ENCODE data around the gene ANO10.
"Not testable (repeated sequence)": the region's sequence is repeated elsewhere in the genome, so short reads cannot be mapped to it uniquely, and the experiment has no call there.

ANO10 gene

GRCh38 chr3:43597961-43598360 lies 23.9 kb downstream of the ANO10 start:
- ChIA-PET CTCF (no interaction called here), POLR2A (ENCODE audit: low non-redundant PET) (no interaction called here)
- no peak for DNase-seq (ENCODE audit: low spot score)
- no peak overlapping the region for H3K27ac ChIP-seq
- TF ChIP-seq CTCF (conservative IDR thresholded peaks at IDR 0.05; ENCODE audit: low read depth) = no peak

- CTCF ChIA-PET; POLR2A ChIA-PET (ENCODE audit: low non-redundant PET); DNase-seq (ENCODE audit: low spot score); H3K27ac ChIP-seq: not testable (repeated sequence)
These were observed 25.6 kb downstream of the ANO10 start for GRCh38 chr3:43596178-43596577.

- POLR2A ChIA-PET (ENCODE audit: low non-redundant PET); CTCF ChIA-PET: not testable (repeated sequence)
These were observed 26.5 kb downstream of the ANO10 start for GRCh38 chr3:43595280-43595679.

GRCh38 chr3:43593588-43593987 lies 28.2 kb downstream of the ANO10 start:
- POLR2A ChIA-PET (ENCODE audit: low non-redundant PET); H3K27ac ChIP-seq; CTCF ChIA-PET; DNase-seq (ENCODE audit: low spot score): not testable (repeated sequence)

More at GRCh38 chr3:43595280-43595679, 26.5 kb downstream of the ANO10 start:
- H3K27ac ChIP-seq; DNase-seq (ENCODE audit: low spot score): not testable (repeated sequence)

- CTCF ChIA-PET; H3K27ac ChIP-seq; DNase-seq (ENCODE audit: low spot score); POLR2A ChIA-PET (ENCODE audit: low non-redundant PET): not testable (repeated sequence)
These were observed 29.9 kb downstream of the ANO10 start for GRCh38 chr3:43591866-43592265.

- TF ChIP-seq CTCF (conservative IDR thresholded peaks at IDR 0.05; ENCODE audit: low read depth) = no peak
- H3K27ac ChIP-seq = no peak overlapping the region
- DNase-seq (ENCODE audit: low spot score) = no peak
- ChIA-PET POLR2A (ENCODE audit: low non-redundant PET) (no interaction called here), CTCF (no interaction called here)
These were observed 34.5 kb downstream of the ANO10 start for GRCh38 chr3:43587303-43587702.

- H3K27ac ChIP-seq = no peak overlapping the region
- CTCF ChIA-PET = no interaction called here
These were observed 37.6 kb downstream of the ANO10 start for GRCh38 chr3:43584043-43584826.

GRCh38 chr3:43583481-43583880 lies 38.3 kb downstream of the ANO10 start:
- DNase-seq (ENCODE audit: low spot score) = no peak
- POLR2A ChIA-PET (ENCODE audit: low non-redundant PET) = no interaction called here
- TF ChIP-seq CTCF (conservative IDR thresholded peaks at IDR 0.05; ENCODE audit: low read depth) = no peak
- no peak overlapping the region for H3K27ac ChIP-seq
- CTCF ChIA-PET = no interaction called here

More at GRCh38 chr3:43584043-43584826, 37.6 kb downstream of the ANO10 start:
- DNase-seq (ENCODE audit: low spot score) = no peak
- TF ChIP-seq CTCF (conservative IDR thresholded peaks at IDR 0.05; ENCODE audit: low read depth) = no peak
- POLR2A ChIA-PET (ENCODE audit: low non-redundant PET) = no interaction called here

- DNase-seq (ENCODE audit: low spot score) = no peak
- TF ChIP-seq CTCF (conservative IDR thresholded peaks at IDR 0.05; ENCODE audit: low read depth) = no peak
- no peak overlapping the region for H3K27ac ChIP-seq
- CTCF ChIA-PET = no interaction called here
- POLR2A ChIA-PET (ENCODE audit: low non-redundant PET) = no interaction called here
These were observed 38.9 kb downstream of the ANO10 start for GRCh38 chr3:43582866-43583265.
